ENCODE results near the gene NCS1. TPM values are rescaled to one million over a fixed set of nuclear protein-coding genes. Genes with fewer than 3 reads are reported as not detected.

Gene NCS1
- total RNA-seq, 1 experiment from 2014 or later = 68.7 TPM

DNA sequence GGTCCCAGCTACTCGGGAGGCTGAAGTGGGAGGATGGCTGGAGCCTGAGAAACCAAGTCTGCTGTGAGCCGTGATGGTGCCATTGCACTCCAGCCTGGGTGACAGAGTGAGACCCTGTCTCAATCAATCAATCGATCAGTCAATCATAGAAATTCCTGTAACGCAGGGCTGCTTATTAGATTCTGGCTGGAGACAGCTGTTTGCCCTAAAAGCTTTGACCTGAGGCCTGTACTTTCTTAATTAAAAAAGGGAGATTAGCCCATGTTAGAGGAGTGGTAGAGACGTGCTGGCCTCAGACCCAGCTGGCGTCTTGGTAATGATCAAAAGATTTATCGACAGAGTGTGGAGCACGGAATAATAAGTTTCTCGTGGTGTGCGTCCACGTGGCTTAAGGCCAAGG is 52.9 kb downstream of the NCS1 start (continued):
- TF ChIP-seq TCF7L2 (IDR thresholded peaks at IDR 0.05; ENCODE audit: borderline replicate concordance, extremely low read depth, insufficient read depth, insufficient read length) (no peak), EZH2phosphoT487 (IDR thresholded peaks at IDR 0.05; ENCODE audit: borderline replicate concordance) (no peak), SP1 (IDR thresholded peaks at IDR 0.05; ENCODE audit: low read depth) (no peak), FOSL1 (IDR thresholded peaks at IDR 0.05; ENCODE audit: low read depth) (no peak), POLR2A (IDR thresholded peaks at IDR 0.05; ENCODE audit: borderline replicate concordance, extremely low read depth, insufficient read depth, insufficient read length) (no peak), JUND (IDR thresholded peaks at IDR 0.05) (no peak), MAX (IDR thresholded peaks at IDR 0.05) (no peak), CBX3 (IDR thresholded peaks at IDR 0.05; ENCODE audit: low read depth) (no peak)

DNA sequence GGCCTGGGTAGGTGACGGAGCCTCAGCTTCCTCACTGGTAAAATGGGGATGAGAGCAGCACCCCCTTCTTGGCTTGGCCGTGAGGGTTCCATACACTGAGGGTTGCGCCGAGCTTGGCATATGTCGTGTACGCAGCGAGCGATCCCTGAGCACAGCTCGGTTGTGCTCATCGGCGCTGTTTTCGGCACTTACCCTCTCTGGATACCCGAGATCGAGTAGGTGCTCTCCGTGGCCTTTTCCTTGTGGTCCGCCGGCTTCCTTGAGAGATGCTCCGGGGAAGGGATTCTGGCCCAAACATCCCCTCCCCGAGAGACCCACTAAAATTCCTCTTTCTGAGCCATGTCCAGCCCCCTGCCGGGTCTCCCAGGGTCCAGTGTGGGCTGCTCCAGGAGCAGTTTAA is 53.4 kb downstream of the NCS1 start:
- Histone ChIP-seq H2AFZ (ENCODE audit: low read depth, low read length, poor library complexity, severe bottlenecking) (no peak overlapping the region), H3K27ac (ENCODE audit: low read depth, low read length) (no peak overlapping the region), H3K27me3 (ENCODE audit: insufficient read depth, low read length) (no peaks in the 10 kb centered on the region), H3K9me2 (ENCODE audit: insufficient read depth) (no peaks in the 10 kb centered on the region), H4K20me1 (ENCODE audit: insufficient read depth) (no peaks in the 10 kb centered on the region), H3K4me3 (replicated peaks in 1 of 2; ENCODE audit: low read depth in 1 of 2, low read length in 2 of 2) (no peak overlapping the region), H3K79me2 (ENCODE audit: insufficient read depth, low read length) (no peaks in the 10 kb centered on the region), H3K9ac (ENCODE audit: low read length) (no peak overlapping the region), H3K4me1 (ENCODE audit: control insufficient read depth in 1 of 2, insufficient read depth in 2 of 2, low read length in 2 of 2) (no peaks in the 10 kb centered on the region), H3K9me3 (ENCODE audit: control insufficient read depth in 1 of 2, insufficient read depth in 1 of 2, low read depth in 1 of 2, low read length in 2 of 2) (peaks cover 0 to 10% of the 10 kb centered on the region in 2 experiments; a peak in 2 of 4 replicates), H3K36me3 (ENCODE audit: control insufficient read depth in 1 of 2, insufficient read depth in 2 of 2, low read length in 2 of 2) (peaks cover 8 to 40% of the 10 kb centered on the region in 2 experiments; a peak in 3 of 4 replicates), H3K4me2 (ENCODE audit: low read length) (no peak overlapping the region)
- intact Hi-C loops (cut with micrococcal nuclease) = no loop called here
- ChIA-PET POLR2A (no interaction called here), RAD21 (ENCODE audit: low non-redundant PET in 1 of 2, low total read pairs in 2 of 2, uncharacterized antibody in 2 of 2, unreplicated experiment in 2 of 2) (no interaction called here), CTCF (no interaction called here)
- ATAC-seq = no peak
- BruUV-seq (replicated peaks) = no TSS peak
- DNase-seq (ENCODE audit: low read depth, low spot score) = no peak
- no peak for TF ChIP-seq SRF (IDR thresholded peaks at IDR 0.05; ENCODE audit: low read depth)
- no peak for TF ChIP-seq EZH2phosphoT487 (IDR thresholded peaks at IDR 0.05; ENCODE audit: borderline replicate concordance)
- TF ChIP-seq RAD21 (IDR thresholded peaks at IDR 0.05; ENCODE audit: low read depth) = no peak
- TF ChIP-seq SP1 (IDR thresholded peaks at IDR 0.05; ENCODE audit: low read depth) = no peak
- no peak for TF ChIP-seq ELF1 (IDR thresholded peaks at IDR 0.05; ENCODE audit: borderline replicate concordance, low read depth)
- no peak for TF ChIP-seq CEBPB (IDR thresholded peaks at IDR 0.05; ENCODE audit: low read depth)
- TF ChIP-seq ZNF274 (IDR thresholded peaks at IDR 0.05; ENCODE audit: low read depth, low read length) = no peak
- no peak for TF ChIP-seq REST (IDR thresholded peaks at IDR 0.05; ENCODE audit: low read depth)
- TF ChIP-seq CBX3 (IDR thresholded peaks at IDR 0.05; ENCODE audit: low read depth) = no peak
